ENCODE data around the gene MTHFD1L. TPM values are rescaled to one million over a fixed set of nuclear protein-coding genes. Genes with fewer than 3 reads are reported as not detected.

Gene MTHFD1L
- total and polyA plus RNA-seq, 9 of the 15 experiments (the other 6 are each of a cell fraction or from before 2014, with no cell fraction given), result 20.9 to 128 (median 61.0) TPM

DNA sequence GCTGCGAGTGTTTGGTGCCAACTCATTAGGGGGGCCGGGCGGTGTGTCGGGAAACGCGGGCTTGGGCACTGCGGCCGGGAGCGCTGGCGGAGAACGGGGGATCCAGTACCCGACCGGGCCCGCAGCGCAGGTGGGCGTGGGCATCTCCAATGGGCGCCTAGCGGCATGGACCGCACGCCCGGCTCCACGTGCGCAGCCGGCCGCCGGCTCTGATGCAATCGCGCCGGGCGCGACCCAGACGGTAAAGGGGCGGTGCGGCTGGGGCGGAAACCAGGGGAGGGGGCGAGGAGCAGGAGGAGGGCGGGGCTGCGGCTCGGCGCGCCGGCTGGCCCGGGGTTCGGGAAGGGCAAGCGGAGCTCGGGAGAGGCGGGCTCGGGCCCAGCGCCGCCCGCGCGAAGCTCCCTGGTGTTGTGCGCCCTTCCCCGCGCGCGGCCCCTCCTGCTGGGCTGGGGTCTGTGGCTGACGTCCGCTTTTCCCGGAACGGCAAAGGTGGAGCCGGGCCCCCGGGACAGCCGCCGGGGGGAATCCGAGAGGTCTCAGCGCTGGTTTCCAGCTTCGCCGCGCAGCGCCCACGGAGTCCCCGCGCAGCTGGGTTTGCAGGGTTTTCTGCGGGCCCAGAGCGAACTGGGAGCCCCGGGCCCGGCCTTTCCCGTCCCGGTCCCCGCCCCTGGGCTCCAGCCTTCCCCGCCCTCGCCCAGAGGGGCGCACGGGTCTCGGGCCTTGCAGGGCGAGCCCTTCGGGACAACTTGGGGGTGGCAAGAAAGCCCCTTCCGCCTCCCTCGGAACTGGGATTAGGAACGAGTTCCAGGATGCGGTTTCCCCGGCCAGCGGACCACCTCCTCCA lies 867 bp downstream of the MTHFD1L start (continued):
- TF ChIP-seq, protein P1, sequence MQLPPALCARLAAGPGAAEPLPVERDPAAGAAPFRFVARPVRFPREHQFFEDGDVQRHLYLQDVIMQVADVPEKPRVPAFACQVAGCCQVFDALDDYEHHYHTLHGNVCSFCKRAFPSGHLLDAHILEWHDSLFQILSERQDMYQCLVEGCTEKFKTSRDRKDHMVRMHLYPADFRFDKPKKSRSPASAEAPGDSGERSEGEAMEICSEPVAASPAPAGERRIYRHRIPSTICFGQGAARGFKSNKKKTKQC (CRISPR knock-in tag; IDR thresholded peaks at IDR 0.05), result peak; percentile 86
- peak; percentile 64; the same call in 1 of the 2 replicates for TF ChIP-seq ZNF431 (CRISPR knock-in tag; IDR thresholded peaks at IDR 0.05)
- TF ChIP-seq ZNF217 (CRISPR knock-in tag; IDR thresholded peaks at IDR 0.05), result no peak
- TF ChIP-seq POLR2AphosphoS5 (IDR thresholded peaks at IDR 0.05; ENCODE audit: control insufficient read depth, insufficient read depth, low read depth, low read length), result peak; percentile 46; the same call in 1 of the 2 replicates
- no peak for TF ChIP-seq ZNF436 (CRISPR knock-in tag; IDR thresholded peaks at IDR 0.05)
- no peak for TF ChIP-seq BRF1 (IDR thresholded peaks at IDR 0.05; ENCODE audit: borderline replicate concordance, extremely low read depth, insufficient read length)
- no peak for TF ChIP-seq ARID2 (IDR thresholded peaks at IDR 0.05)
- TF ChIP-seq MCM3 (IDR thresholded peaks at IDR 0.05), result no peak
- TF ChIP-seq ZNF24 (IDR thresholded peaks at IDR 0.05), result no peak
- TF ChIP-seq TRIM28 (IDR thresholded peaks at IDR 0.05), result no peak
- TF ChIP-seq, protein P2, sequence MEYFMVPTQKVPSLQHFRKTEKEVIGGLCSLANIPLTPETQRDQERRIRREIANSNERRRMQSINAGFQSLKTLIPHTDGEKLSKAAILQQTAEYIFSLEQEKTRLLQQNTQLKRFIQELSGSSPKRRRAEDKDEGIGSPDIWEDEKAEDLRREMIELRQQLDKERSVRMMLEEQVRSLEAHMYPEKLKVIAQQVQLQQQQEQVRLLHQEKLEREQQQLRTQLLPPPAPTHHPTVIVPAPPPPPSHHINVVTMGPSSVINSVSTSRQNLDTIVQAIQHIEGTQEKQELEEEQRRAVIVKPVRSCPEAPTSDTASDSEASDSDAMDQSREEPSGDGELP (CRISPR knock-in tag; IDR thresholded peaks at IDR 0.05; ENCODE audit: borderline replicate concordance), result peak; percentile 89
- TF ChIP-seq CHD4 (IDR thresholded peaks at IDR 0.05; ENCODE audit: insufficient read depth, insufficient replicate concordance, low read depth, low read length, poor library complexity, severe bottlenecking), result no peak
- no peak for TF ChIP-seq ILK (tag; IDR thresholded peaks at IDR 0.05; ENCODE audit: borderline replicate concordance, low read depth)
- TF ChIP-seq BRD4 (IDR thresholded peaks at IDR 0.05), result no peak
- no peak for TF ChIP-seq ZNF668 (CRISPR knock-in tag; IDR thresholded peaks at IDR 0.05)
- no peak for TF ChIP-seq MEIS2 (IDR thresholded peaks at IDR 0.05; ENCODE audit: partially characterized antibody)
- no peak for TF ChIP-seq ZNF780A (CRISPR knock-in tag; IDR thresholded peaks at IDR 0.05)
- TF ChIP-seq POU5F1 (IDR thresholded peaks at IDR 0.05; ENCODE audit: borderline replicate concordance, low read depth, low read length, partially characterized antibody), result no peak
- no peak for TF ChIP-seq STAG1 (CRISPR knock-in tag; IDR thresholded peaks at IDR 0.05; ENCODE audit: borderline replicate concordance)
- no peak for TF ChIP-seq ZNF408 (CRISPR knock-in tag; IDR thresholded peaks at IDR 0.05; ENCODE audit: low read depth)
- TF ChIP-seq, protein P3, sequence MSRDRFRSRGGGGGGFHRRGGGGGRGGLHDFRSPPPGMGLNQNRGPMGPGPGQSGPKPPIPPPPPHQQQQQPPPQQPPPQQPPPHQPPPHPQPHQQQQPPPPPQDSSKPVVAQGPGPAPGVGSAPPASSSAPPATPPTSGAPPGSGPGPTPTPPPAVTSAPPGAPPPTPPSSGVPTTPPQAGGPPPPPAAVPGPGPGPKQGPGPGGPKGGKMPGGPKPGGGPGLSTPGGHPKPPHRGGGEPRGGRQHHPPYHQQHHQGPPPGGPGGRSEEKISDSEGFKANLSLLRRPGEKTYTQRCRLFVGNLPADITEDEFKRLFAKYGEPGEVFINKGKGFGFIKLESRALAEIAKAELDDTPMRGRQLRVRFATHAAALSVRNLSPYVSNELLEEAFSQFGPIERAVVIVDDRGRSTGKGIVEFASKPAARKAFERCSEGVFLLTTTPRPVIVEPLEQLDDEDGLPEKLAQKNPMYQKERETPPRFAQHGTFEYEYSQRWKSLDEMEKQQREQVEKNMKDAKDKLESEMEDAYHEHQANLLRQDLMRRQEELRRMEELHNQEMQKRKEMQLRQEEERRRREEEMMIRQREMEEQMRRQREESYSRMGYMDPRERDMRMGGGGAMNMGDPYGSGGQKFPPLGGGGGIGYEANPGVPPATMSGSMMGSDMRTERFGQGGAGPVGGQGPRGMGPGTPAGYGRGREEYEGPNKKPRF (IDR thresholded peaks at IDR 0.05; ENCODE audit: low read depth, low read length), result no peak
- peak; percentile 62 for TF ChIP-seq L3MBTL2 (IDR thresholded peaks at IDR 0.05)
- TF ChIP-seq KLF16 (IDR thresholded peaks at IDR 0.05), result no peak
- TF ChIP-seq MED1 (CRISPR knock-in tag; IDR thresholded peaks at IDR 0.05; ENCODE audit: borderline replicate concordance), result 0 out of 2 replicates have a peak, but pooled peaks have one; percentile 5

Data from K562 (cell line).